ENCODE results near the gene ABCG4. TPM values are rescaled to one million over a fixed set of nuclear protein-coding genes. Genes with fewer than 3 reads are reported as not detected.
"Not testable (repeated sequence)": the region's sequence is repeated elsewhere in the genome, so short reads cannot be mapped to it uniquely, and the experiment has no call there.

ABCG4 gene
- total RNA-seq, 4 donors from 2014 or later, result under 0.01 to 0.30 TPM; not detected in 2

DNA sequence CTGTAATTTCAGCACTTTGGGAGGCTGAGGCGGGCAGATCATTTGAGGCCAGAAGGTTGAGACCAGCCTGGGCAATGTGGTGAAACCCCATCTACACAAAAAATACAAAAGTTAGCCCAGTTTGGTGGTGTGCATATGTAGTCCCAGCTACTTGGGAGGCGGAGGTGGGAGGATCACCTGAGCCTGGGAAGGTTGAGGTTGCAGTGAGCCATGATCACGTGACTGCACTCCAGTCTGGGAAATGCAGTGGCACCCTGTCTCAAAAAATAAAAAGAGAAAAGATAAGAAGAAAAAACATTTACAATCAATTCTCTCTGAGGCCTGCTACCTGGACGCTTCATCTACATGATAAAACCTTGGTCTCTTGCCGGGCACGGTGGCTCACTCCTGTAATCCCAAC is 50.1 kb downstream of the ABCG4 start:
- Histone ChIP-seq H3K27ac (no peak overlapping the region), H3K9me3 (no peaks in the 10 kb centered on the region), H3K4me1 (peaks cover 0 to 4% (median 0%) of the 10 kb centered on the region in 4 donors), H3K36me3 (no peaks in the 10 kb centered on the region), H3K27me3 (no peaks in the 10 kb centered on the region), H3K4me3 (no peak overlapping the region)
- TF ChIP-seq EP300 (IDR thresholded peaks at IDR 0.05), result no peak
- TF ChIP-seq, protein P1, sequence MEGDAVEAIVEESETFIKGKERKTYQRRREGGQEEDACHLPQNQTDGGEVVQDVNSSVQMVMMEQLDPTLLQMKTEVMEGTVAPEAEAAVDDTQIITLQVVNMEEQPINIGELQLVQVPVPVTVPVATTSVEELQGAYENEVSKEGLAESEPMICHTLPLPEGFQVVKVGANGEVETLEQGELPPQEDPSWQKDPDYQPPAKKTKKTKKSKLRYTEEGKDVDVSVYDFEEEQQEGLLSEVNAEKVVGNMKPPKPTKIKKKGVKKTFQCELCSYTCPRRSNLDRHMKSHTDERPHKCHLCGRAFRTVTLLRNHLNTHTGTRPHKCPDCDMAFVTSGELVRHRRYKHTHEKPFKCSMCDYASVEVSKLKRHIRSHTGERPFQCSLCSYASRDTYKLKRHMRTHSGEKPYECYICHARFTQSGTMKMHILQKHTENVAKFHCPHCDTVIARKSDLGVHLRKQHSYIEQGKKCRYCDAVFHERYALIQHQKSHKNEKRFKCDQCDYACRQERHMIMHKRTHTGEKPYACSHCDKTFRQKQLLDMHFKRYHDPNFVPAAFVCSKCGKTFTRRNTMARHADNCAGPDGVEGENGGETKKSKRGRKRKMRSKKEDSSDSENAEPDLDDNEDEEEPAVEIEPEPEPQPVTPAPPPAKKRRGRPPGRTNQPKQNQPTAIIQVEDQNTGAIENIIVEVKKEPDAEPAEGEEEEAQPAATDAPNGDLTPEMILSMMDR (IDR thresholded peaks at IDR 0.05), result no peak
- TF ChIP-seq POLR2A (IDR thresholded peaks at IDR 0.05), result no peak
- WGBS, 2 donors, result 81 to 87% methylated on average over 6 of the region's 6 CpGs
- no peak for DNase-seq (ENCODE audit: low spot score in 2 of 2)

DNA sequence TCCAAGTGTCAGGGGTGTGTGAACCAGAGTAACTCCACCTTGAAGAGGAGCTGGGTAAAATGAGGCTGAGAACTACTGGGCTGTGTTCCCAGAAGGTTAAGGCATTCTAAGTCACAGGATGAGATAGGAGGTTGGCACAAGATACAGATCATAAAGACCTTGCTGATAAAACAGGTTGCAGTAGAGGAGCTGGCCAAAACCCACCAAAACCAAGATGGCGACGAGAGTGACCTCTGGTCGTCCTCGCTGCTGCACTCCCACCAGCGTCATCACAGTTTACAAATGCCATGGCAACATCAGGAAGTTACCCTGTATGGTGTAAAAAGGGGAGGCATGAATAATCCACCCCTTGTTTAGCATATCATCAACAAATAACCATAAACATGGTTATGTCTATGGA is 52.4 kb downstream of the ABCG4 start:
- 75 to 80% methylated on average over 5 of the region's 5 CpGs for WGBS, 2 donors
- peaks cover 0 to 12% (median 4%) of the 10 kb centered on the region in 4 donors for H3K4me1 ChIP-seq
- not testable (repeated sequence) for H3K36me3 ChIP-seq; H3K27me3 ChIP-seq; DNase-seq (ENCODE audit: low spot score in 2 of 2); H3K9me3 ChIP-seq; H3K27ac ChIP-seq; H3K4me3 ChIP-seq

DNA sequence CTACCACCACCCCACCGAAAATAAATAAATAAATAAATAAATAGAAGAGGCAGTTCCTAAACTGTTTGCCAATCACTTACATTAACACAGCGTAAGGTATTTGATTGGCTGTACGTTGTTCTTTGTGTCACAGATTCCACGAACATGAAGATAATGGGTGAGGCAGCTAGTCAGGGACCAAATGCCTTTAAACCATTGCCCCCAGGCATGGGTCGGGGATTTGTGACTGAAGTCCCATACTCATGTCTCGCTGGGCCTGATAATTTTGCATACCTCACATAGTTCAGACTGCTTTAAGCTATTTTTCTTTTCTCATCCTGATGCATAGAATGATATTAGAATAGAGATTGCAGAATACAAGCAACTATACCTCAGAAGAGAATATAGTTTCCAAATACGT is 53.7 kb downstream of the ABCG4 start:
- no peaks in the 10 kb centered on the region for H3K9me3 ChIP-seq
- H3K27ac ChIP-seq, result no peak overlapping the region
- TF ChIP-seq, protein P1 (IDR thresholded peaks at IDR 0.05), result no peak
- TF ChIP-seq EP300 (IDR thresholded peaks at IDR 0.05), result no peak
- no peak for TF ChIP-seq POLR2A (IDR thresholded peaks at IDR 0.05)
- no peak for DNase-seq (ENCODE audit: low spot score in 2 of 2)
- H3K27me3 ChIP-seq, result no peaks in the 10 kb centered on the region
- WGBS, 2 donors, result 83 to 85% methylated on average over 7 of the region's 7 CpGs
- H3K36me3 ChIP-seq, result no peaks in the 10 kb centered on the region
- peaks cover 0 to 14% (median 6%) of the 10 kb centered on the region in 4 donors for H3K4me1 ChIP-seq
- H3K4me3 ChIP-seq, result no peak overlapping the region

DNA sequence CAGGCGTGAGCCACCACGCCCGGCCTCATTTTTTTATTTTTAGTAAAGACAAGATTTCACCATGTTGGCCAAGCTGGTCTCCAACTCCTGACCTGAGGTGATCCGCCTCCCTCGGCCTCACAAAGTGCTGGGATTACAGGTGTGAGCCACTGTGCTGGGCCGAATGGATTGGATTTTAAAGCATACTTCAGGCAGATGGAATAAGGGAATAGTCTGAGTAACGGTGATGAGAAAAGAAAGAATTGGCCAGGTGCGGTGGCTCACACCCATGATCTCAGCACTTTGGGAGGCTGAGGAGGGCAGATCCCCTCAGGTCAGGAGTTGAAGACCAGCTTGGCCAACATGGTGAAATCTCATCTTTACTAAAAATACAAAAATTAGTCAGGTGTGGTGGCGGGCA is 55.2 kb downstream of the ABCG4 start:
- TF ChIP-seq, protein P1 (IDR thresholded peaks at IDR 0.05), result no peak
- TF ChIP-seq POLR2A (IDR thresholded peaks at IDR 0.05), result no peak
- no peak for TF ChIP-seq EP300 (IDR thresholded peaks at IDR 0.05)
- no peak for DNase-seq (ENCODE audit: low spot score in 2 of 2)
- Histone ChIP-seq H3K9me3 (no peaks in the 10 kb centered on the region), H3K27me3 (no peaks in the 10 kb centered on the region), H3K4me3 (no peak overlapping the region), H3K27ac (no peak overlapping the region), H3K36me3 (no peaks in the 10 kb centered on the region), H3K4me1 (peaks cover 0 to 28% (median 11%) of the 10 kb centered on the region in 4 donors)
- WGBS, 2 donors, result 92 to 95% methylated on average over 9 of the region's 9 CpGs

DNA sequence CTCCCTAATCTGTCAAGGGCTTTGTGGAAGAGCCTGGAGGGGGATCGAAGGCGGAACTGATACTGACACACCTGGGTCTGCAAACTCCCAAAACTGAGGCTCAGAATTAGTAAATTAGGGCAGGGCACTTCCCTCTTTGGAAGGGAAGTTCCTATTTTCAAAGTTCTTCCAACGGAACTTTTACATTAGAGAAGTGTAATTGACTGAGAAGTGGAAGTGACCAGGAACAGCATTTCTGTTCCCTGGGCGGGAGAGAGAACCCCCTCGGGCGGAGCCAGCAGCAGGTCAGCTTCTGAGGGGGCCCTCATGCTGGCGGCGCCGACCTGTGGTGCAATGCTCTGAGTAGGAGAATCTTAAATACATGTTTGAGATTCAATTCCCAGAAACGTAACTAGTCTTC is 56.2 kb downstream of the ABCG4 start:
- H3K27me3 ChIP-seq, result no peaks in the 10 kb centered on the region
- peaks cover 0 to 38% (median 11%) of the 10 kb centered on the region in 4 donors for H3K4me1 ChIP-seq
- no peak for DNase-seq (ENCODE audit: low spot score in 2 of 2)
- TF ChIP-seq EP300 (IDR thresholded peaks at IDR 0.05) (no peak), POLR2A (IDR thresholded peaks at IDR 0.05) (no peak)
- TF ChIP-seq, protein P1 (IDR thresholded peaks at IDR 0.05), result no peak
- H3K9me3 ChIP-seq, result no peaks in the 10 kb centered on the region
- H3K27ac ChIP-seq, result peak overlapping the region in 3 of 4 donors; percentile 93 to 98 (median 97)
- no peaks in the 10 kb centered on the region for H3K36me3 ChIP-seq
- 48% methylated on average over 10 of the region's 10 CpGs for WGBS, 2 donors
- peak overlapping the region; percentile 91 to 98 (median 96) for H3K4me3 ChIP-seq
